Sigmoid colon (tissue), 7 donors: ENCODE results near the gene HPCAL1. TPM values are rescaled to one million over a fixed set of nuclear protein-coding genes. Genes with fewer than 3 reads are reported as not detected.
A peak's percentile ranks its signal among the peaks of the same experiment; 100 is the strongest.

ENCODE experiments used
- DNase-seq: peaks from one replicate; pipeline ENCODE4 v3.0.0-alpha.2; 2019
- H3K27ac ChIP-seq, 4 donors: fragments of 200-600 bp; sonication (generic); one replicate each; pipeline ENCODE4 v1.5.1; 2016 to 2019; ENCODE audit warnings: mild to moderate bottlenecking in 1 of 4
- H3K27me3 ChIP-seq, 3 donors: fragments of 200-600 bp; sonication (generic); one replicate each; pipeline ENCODE4 v1.5.1; 2019; ENCODE audit warnings: mild to moderate bottlenecking in 1 of 3
- H3K36me3 ChIP-seq, 4 donors: fragments of 200-600 bp; sonication (generic); one replicate each; pipeline ENCODE4 v1.5.1; 2016 to 2019
- H3K4me1 ChIP-seq, 4 donors: fragments of 200-600 bp; sonication (generic); one replicate each; pipeline ENCODE4 v1.5.1; 2017 to 2019
- H3K4me3 ChIP-seq, 4 donors: fragments of 200-600 bp; sonication (generic); one replicate each; pipeline ENCODE4 v1.5.1; 2017 to 2019; ENCODE audit warnings: mild to moderate bottlenecking in 2 of 4, moderate library complexity in 1 of 4
- H3K9me3 ChIP-seq, 4 donors: fragments of 200-600 bp in 3 of 4; sonication (generic) in 3 of 4; one replicate each; pipeline versions ENCODE4 v1.5.1 to v1.6.1; 2013 to 2019
- CTCF ChIP-seq, 4 experiments: fragments of 450-650 bp in 3 of 4; fragments of 200-600 bp in 1 of 4; IDR thresholded peaks; one replicate each; pipeline ENCODE4 v1.5.1; 2016 to 2019; ENCODE audit warnings: antibody characterized with exemption in 4 of 4, mild to moderate bottlenecking in 3 of 4, moderate library complexity in 2 of 4
- EP300 ChIP-seq, 4 donors: sonication (generic); formaldehyde crosslinking; IDR thresholded peaks; one replicate each; pipeline ENCODE4 v1.6.1; 2017; ENCODE audit warnings: antibody characterized with exemption in 4 of 4
- POLR2A ChIP-seq, 2 donors: fragments of 450-650 bp; IDR thresholded peaks; one replicate each; pipeline ENCODE4 v1.6.1; 2016; ENCODE audit warnings: antibody characterized with exemption in 2 of 2, mild to moderate bottlenecking in 2 of 2, moderate library complexity in 2 of 2
- POLR2AphosphoS5 ChIP-seq, 4 donors: sonication (generic); formaldehyde crosslinking; IDR thresholded peaks; one replicate each; pipeline ENCODE4 v1.6.1; 2017; ENCODE audit warnings: antibody characterized with exemption in 4 of 4
- WGBS, 2 donors: extraction: QIAGEN DNeasy Blood & Tissue Kit; methylation state at CpG; one replicate each; pipeline ENCODE4 v1.1.7; 2013; 5-methylcytosine and 5-hydroxymethylcytosine counted together
- intact Hi-C: fragments of 100-400 bp; cut with DNase I; formaldehyde crosslinking; loops from one replicate; pipeline ENCODE4 v1.15.1; 2023
- polyA plus RNA-seq, 3 donors: library from polyadenylated mRNA; stranded (reverse); fragments of 200-250 nt; gene quantifications; one replicate each; pipeline ENCODE4 v1.2.3, GENCODE V29; 2013
- total RNA-seq, 4 donors: library from RNA; depleted of rRNA; stranded (reverse); fragments of >200 nt; gene quantifications; one replicate each; pipeline ENCODE4 v1.1.0, GENCODE V29; 2016
- donor health status: healthy with polysubstance abuse.
- donor health status: Bipolar disorder and iron deficiency.
- donor health status: healthy.

Gene HPCAL1
- total and polyA plus RNA-seq, 7 donors, result 27.7 to 115 (median 46.0) TPM

- Histone ChIP-seq H3K36me3 (no peaks in the 10 kb centered on the region), H3K4me1 (peaks cover 0 to 8% (median 1%) of the 10 kb centered on the region in 4 donors), H3K27me3 (no peaks in the 10 kb centered on the region), H3K4me3 (no peak overlapping the region), H3K9me3 (no peaks in the 10 kb centered on the region), H3K27ac (no peak overlapping the region)
- intact Hi-C loops, result no loop called here
- DNase-seq, result peak; percentile 17
- no peak for TF ChIP-seq EP300 (IDR thresholded peaks at IDR 0.05)
- no peak for TF ChIP-seq POLR2AphosphoS5 (IDR thresholded peaks at IDR 0.05)
- no peak for TF ChIP-seq CTCF (IDR thresholded peaks at IDR 0.05)
- TF ChIP-seq POLR2A (IDR thresholded peaks at IDR 0.05), result no peak
- 86 to 90% methylated on average over 8 of the region's 8 CpGs for WGBS, 2 donors
Observed at GRCh38 chr2:10269291-10269690, 33.4 kb upstream of the HPCAL1 start.

GRCh38 chr2:10269711-10270610 is 32.7 kb upstream of the HPCAL1 start:
- no peak overlapping the region for H3K4me3 ChIP-seq
- no peak for DNase-seq
- no peak overlapping the region for H3K27ac ChIP-seq
- H3K4me1 ChIP-seq, result peaks cover 0 to 8% (median 1%) of the 10 kb centered on the region in 4 donors
- no peaks in the 10 kb centered on the region for H3K36me3 ChIP-seq
- intact Hi-C loops, result loop anchor here (1.0 to 5.0 kb wide), 2 partner anchors 137 to 165 kb away; no protein-coding TSS in a partner anchor
- 62 to 84% methylated on average over 15 of the region's 15 CpGs for WGBS, 2 donors
- H3K27me3 ChIP-seq, result no peaks in the 10 kb centered on the region
- no peaks in the 10 kb centered on the region for H3K9me3 ChIP-seq
- no peak for TF ChIP-seq EP300 (IDR thresholded peaks at IDR 0.05)
- TF ChIP-seq POLR2A (IDR thresholded peaks at IDR 0.05), result no peak
- no peak for TF ChIP-seq POLR2AphosphoS5 (IDR thresholded peaks at IDR 0.05)
- TF ChIP-seq CTCF (IDR thresholded peaks at IDR 0.05), result no peak

GRCh38 chr2:10271509-10271908 is 31.2 kb upstream of the HPCAL1 start:
- peaks cover 0 to 8% (median 1%) of the 10 kb centered on the region in 4 donors for H3K4me1 ChIP-seq
- no peaks in the 10 kb centered on the region for H3K9me3 ChIP-seq
- no peak for DNase-seq
- no peak overlapping the region for H3K4me3 ChIP-seq
- no peaks in the 10 kb centered on the region for H3K27me3 ChIP-seq
- 84 to 94% methylated on average over 15 of the region's 15 CpGs for whole genome bisulfite sequencing, 2 donors
- H3K27ac ChIP-seq, result no peak overlapping the region
- intact Hi-C loops, result loop anchor here (5.0 kb wide), 1 partner anchor 136 kb away; no protein-coding TSS in a partner anchor
- H3K36me3 ChIP-seq, result no peaks in the 10 kb centered on the region
- TF ChIP-seq CTCF (IDR thresholded peaks at IDR 0.05), result no peak
- TF ChIP-seq POLR2AphosphoS5 (IDR thresholded peaks at IDR 0.05), result no peak
- no peak for TF ChIP-seq POLR2A (IDR thresholded peaks at IDR 0.05)
- TF ChIP-seq EP300 (IDR thresholded peaks at IDR 0.05), result no peak

GRCh38 chr2:10271946-10272345 is 30.8 kb upstream of the HPCAL1 start:
- no peaks in the 10 kb centered on the region for H3K27me3 ChIP-seq
- no peak for DNase-seq
- WGBS, 2 donors, result 88 to 91% methylated on average over 6 of the region's 6 CpGs
- H3K27ac ChIP-seq, result no peak overlapping the region
- peaks cover 0 to 8% (median 1%) of the 10 kb centered on the region in 4 donors for H3K4me1 ChIP-seq
- intact Hi-C loops, result loop anchor here (5.0 kb wide), 1 partner anchor 135 kb away; no protein-coding TSS in a partner anchor
- H3K36me3 ChIP-seq, result no peaks in the 10 kb centered on the region
- H3K9me3 ChIP-seq, result no peaks in the 10 kb centered on the region
- H3K4me3 ChIP-seq, result no peak overlapping the region
- no peak for TF ChIP-seq POLR2A (IDR thresholded peaks at IDR 0.05)
- no peak for TF ChIP-seq CTCF (IDR thresholded peaks at IDR 0.05)
- no peak for TF ChIP-seq EP300 (IDR thresholded peaks at IDR 0.05)
- TF ChIP-seq POLR2AphosphoS5 (IDR thresholded peaks at IDR 0.05), result no peak
